Ishikawa (cell line): ENCODE results near the gene CDIP1.

Experiments
- CEBPB ChIP-seq: IDR thresholded peaks from 2 replicates; pipeline ENCODE4 v1.6.1; 2012
- CREB1 ChIP-seq: IDR thresholded peaks from 2 replicates; pipeline ENCODE4 v1.6.1; 2012; ENCODE audit warnings: low read depth
- EGR1 ChIP-seq: IDR thresholded peaks from 2 replicates; pipeline ENCODE4 v1.6.1; 2012
- EP300 ChIP-seq: IDR thresholded peaks from 2 replicates; pipeline ENCODE4 v1.6.1; 2012; ENCODE audit warnings: borderline replicate concordance
- MAX ChIP-seq: IDR thresholded peaks from 2 replicates; pipeline ENCODE4 v1.6.1; 2012
- NFIC ChIP-seq: IDR thresholded peaks from 2 replicates; pipeline ENCODE4 v1.6.1; 2012
- RAD21 ChIP-seq: IDR thresholded peaks from 2 replicates; pipeline ENCODE4 v1.6.1; 2012; ENCODE audit warnings: low read depth
- REST ChIP-seq: IDR thresholded peaks from 2 replicates; pipeline ENCODE4 v1.6.1; 2012; ENCODE audit warnings: low read depth, mild to moderate bottlenecking
- TAF1 ChIP-seq: IDR thresholded peaks from 2 replicates; pipeline ENCODE4 v1.6.1; 2012; ENCODE audit warnings: low read depth, mild to moderate bottlenecking
- TEAD4 ChIP-seq: IDR thresholded peaks from 2 replicates; pipeline ENCODE4 v1.6.1; 2012
- YY1 ChIP-seq: IDR thresholded peaks from 2 replicates; pipeline ENCODE4 v1.6.1; 2012; ENCODE audit warnings: low read depth
- ZBTB7A ChIP-seq: IDR thresholded peaks from 2 replicates; pipeline ENCODE4 v1.6.1; 2012; ENCODE audit warnings: low read depth
- TF ChIP-seq, protein P1 (sequence below): IDR thresholded peaks from 2 replicates; pipeline ENCODE4 v1.6.1; 2012

DNA sequence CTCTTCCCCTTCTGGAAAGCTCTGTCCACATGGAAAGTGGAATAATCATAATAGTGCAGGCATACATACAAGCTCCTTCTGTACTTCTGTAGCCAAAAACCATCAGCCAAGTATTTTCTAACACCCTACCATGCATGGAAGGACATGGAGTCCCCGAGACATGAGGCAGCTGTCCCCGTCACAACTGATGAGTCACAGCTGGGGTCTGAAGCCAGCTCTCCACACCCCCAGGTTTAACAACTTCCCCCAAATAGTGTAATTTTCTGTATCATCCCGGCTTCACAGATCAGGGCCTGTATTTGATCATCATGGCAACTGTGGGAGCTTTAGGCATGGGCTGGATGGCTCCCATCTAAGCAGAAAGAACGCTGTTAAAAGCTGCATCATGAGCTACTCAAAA, 34.1 kb upstream of the CDIP1 start:
- TF ChIP-seq RAD21 (no peak), YY1 (no peak), CEBPB (no peak), TAF1 (no peak), REST (no peak), EP300 (no peak), CREB1 (no peak), MAX (no peak), TEAD4 (no peak), EGR1 (no peak), ZBTB7A (no peak), NFIC (no peak)
- TF ChIP-seq, protein P1, sequence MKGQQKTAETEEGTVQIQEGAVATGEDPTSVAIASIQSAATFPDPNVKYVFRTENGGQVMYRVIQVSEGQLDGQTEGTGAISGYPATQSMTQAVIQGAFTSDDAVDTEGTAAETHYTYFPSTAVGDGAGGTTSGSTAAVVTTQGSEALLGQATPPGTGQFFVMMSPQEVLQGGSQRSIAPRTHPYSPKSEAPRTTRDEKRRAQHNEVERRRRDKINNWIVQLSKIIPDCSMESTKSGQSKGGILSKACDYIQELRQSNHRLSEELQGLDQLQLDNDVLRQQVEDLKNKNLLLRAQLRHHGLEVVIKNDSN, result no peak
